GM10266 (cell line): ENCODE measurements around the gene HOXD11.

Experiments
- DNase-seq: peaks from one replicate; pipeline ENCODE4 v3.0.0; 2012; ENCODE audit errors: extremely low spot score
- TF ChIP-seq, protein P1 (sequence below): IDR thresholded peaks from 2 replicates; pipeline ENCODE4 v1.5.1; 2012; ENCODE audit warnings: mild to moderate bottlenecking, low read depth; ENCODE audit not compliant: control insufficient read depth, insufficient read depth; ENCODE audit errors: missing control alignments

HOXD11 gene

GRCh38 chr2:176117162-176117822 lies 10.2 kb downstream of the HOXD11 start:
- TF ChIP-seq, protein P1, sequence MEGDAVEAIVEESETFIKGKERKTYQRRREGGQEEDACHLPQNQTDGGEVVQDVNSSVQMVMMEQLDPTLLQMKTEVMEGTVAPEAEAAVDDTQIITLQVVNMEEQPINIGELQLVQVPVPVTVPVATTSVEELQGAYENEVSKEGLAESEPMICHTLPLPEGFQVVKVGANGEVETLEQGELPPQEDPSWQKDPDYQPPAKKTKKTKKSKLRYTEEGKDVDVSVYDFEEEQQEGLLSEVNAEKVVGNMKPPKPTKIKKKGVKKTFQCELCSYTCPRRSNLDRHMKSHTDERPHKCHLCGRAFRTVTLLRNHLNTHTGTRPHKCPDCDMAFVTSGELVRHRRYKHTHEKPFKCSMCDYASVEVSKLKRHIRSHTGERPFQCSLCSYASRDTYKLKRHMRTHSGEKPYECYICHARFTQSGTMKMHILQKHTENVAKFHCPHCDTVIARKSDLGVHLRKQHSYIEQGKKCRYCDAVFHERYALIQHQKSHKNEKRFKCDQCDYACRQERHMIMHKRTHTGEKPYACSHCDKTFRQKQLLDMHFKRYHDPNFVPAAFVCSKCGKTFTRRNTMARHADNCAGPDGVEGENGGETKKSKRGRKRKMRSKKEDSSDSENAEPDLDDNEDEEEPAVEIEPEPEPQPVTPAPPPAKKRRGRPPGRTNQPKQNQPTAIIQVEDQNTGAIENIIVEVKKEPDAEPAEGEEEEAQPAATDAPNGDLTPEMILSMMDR, result no peak
- no peak for DNase-seq

DNA sequence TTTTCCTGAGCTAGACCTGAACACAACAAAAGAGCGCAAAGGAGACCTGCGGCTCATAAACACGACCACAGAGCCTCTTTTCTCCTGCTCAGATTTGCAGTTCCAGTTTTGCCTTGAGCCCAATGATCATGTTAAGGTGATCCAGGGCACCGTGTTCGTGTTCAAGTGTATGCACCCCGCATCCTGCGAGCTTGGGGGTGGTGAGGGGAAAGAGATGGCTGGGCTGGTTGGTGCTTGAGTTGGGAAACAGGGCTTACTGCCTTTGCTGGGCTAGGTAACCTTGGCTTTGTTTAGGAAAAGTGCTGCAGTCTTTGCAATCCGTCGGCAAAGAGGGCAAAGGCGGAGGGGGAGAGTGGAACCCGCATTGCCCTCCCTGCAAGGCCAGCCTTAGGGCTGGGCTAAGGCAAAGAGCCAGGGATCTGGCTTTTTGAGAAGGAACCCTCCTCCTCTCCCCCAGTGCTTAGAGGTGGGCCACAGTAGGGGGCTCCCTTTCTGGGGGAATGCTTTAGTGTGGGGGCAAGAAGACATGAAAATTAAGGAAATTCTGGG lies 10.8 kb downstream of the HOXD11 start:
- TF ChIP-seq, protein P1, result no peak
- no peak for DNase-seq

DNA sequence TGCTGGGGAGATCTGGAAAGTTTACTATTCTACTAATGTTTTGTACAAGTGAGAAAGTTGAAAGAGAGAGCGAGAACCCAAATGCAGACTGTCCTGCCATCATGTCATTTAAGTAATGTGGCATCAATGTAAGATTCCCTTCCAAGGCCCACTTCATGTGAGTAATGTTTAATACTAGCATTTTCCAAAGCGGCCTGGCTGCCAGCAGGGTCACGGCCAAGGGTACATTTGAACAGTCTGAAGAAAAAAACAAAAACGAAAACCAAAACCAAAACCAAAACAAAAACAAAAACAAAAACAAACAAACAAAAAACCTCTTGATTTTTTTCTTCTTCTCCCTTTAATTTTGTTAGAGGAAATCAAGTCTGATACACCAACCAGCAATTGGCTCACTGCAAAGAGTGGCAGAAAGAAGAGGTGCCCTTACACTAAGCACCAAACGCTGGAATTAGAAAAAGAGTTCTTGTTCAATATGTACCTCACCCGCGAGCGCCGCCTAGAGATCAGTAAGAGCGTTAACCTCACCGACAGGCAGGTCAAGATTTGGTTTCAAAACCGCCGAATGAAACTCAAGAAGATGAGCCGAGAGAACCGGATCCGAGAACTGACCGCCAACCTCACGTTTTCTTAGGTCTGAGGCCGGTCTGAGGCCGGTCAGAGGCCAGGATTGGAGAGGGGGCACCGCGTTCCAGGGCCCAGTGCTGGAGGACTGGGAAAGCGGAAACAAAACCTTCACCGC lies 11.7 kb downstream of the HOXD11 start:
- peak; percentile 67 for DNase-seq
- TF ChIP-seq, protein P1, result peak; percentile 34

DNA sequence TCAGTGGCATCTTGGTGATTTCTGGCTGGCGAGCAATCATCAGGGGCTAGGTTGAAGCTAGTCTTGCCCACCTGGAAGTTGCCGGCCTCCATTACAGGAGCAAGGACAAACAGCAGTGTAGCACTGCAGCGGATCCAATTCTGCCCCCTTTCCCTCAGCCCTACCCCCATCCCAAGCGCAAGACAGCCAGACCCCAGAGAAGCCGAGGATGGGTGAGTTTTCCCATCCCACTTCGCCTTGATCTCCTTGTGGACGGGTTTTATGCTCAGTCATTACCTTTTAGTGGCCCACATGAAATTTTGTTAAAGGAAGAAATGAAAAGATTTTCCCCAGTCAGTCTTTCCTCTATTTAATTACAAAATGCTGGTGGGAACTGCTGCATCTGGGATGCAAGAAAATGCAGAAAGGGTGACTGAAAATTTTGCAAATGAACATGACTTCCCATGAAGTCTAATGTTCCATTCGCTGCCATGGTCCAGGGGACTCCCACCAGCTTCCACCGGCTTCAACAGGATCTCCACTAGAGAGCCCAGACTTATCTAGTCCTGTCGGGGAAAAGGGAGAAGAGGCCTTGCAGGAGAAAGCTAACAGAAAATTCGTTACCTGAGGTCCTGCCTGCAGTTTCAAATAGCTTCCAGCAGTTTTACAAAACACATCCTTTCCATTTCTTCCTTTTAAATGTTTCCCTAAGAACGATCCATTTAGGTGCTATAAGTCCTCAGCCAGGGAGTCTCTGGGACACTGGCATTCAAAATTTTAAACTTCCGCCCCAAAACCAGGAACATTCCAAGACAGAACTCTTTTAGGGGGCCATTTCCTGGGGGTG lies 13.5 kb downstream of the HOXD11 start:
- TF ChIP-seq, protein P1, result no peak

GRCh38 chr2:176121190-176122051 lies 14.3 kb downstream of the HOXD11 start:
- TF ChIP-seq, protein P1, result no peak

More for the DNA sequence above, 13.5 kb downstream of the HOXD11 start:
- no peak for DNase-seq

GRCh38 chr2:176122052-176122682 lies 15.1 kb downstream of the HOXD11 start:
- TF ChIP-seq, protein P1, result no peak
- DNase-seq, result no peak

More at GRCh38 chr2:176121190-176122051, 14.3 kb downstream of the HOXD11 start:
- DNase-seq, result no peak
